GM12873 (cell line): ENCODE measurements around the gene ARHGDIG.

ENCODE experiments used
- TF ChIP-seq, protein P1 (sequence below): IDR thresholded peaks from 2 replicates; pipeline ENCODE4 v1.5.1; 2012; ENCODE audit warnings: low read depth, mild to moderate bottlenecking, moderate library complexity, low read length, control low read depth; ENCODE audit not compliant: insufficient read depth; ENCODE audit errors: missing control alignments

ARHGDIG gene

DNA sequence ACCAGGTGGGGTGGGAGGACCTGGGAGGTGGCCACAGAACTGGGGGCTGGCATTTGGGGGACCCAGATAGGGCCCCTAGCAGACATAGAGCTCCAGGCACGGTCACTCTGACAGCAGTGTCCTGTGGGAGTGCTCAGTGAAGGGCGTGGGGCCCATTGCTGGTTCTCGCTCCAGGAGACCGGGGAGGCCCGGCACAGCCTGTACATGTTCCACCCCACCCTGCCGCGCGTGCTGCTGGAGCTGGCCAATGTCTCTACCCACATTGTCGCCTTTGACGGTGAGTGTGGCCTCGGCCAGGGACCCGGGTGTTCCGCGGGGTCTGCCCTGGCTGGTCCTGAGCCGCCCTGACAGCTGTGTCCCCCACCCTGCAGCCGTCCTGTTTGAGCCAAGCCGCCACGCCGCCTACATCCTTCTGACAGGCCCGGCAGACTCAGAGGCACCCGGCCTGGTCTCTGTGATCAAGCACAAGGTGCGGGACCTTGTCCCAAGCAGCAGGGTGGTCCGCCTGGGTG is 15.9 kb upstream of the ARHGDIG start:
- TF ChIP-seq, protein P1, sequence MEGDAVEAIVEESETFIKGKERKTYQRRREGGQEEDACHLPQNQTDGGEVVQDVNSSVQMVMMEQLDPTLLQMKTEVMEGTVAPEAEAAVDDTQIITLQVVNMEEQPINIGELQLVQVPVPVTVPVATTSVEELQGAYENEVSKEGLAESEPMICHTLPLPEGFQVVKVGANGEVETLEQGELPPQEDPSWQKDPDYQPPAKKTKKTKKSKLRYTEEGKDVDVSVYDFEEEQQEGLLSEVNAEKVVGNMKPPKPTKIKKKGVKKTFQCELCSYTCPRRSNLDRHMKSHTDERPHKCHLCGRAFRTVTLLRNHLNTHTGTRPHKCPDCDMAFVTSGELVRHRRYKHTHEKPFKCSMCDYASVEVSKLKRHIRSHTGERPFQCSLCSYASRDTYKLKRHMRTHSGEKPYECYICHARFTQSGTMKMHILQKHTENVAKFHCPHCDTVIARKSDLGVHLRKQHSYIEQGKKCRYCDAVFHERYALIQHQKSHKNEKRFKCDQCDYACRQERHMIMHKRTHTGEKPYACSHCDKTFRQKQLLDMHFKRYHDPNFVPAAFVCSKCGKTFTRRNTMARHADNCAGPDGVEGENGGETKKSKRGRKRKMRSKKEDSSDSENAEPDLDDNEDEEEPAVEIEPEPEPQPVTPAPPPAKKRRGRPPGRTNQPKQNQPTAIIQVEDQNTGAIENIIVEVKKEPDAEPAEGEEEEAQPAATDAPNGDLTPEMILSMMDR = no peak

DNA sequence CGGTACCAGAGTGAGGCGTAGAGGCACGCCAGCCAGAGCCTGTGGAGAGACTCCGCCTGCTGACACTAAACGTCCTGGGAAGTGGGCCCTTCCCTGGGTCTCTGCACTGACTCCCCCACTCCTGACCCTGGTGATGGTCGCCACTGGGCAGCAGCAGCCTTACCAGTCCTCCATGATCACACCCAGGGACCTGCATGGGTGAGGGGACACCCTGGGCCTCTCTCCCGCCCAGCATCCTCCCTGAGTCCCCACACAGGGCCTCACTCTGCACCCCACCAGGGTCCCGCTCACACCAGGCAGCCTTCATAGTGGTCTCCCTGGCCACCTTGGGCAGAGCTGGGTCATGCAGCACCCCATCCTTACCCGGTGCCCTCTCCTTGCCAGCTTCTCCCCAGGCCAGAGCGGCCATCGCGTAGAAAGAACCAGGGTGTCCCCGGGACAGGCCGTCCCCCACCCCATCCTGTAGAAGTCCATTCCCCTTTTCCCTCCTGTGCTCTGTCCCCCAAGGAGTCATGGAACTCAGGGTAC is 15.3 kb upstream of the ARHGDIG start:
- TF ChIP-seq, protein P1 = no peak

DNA sequence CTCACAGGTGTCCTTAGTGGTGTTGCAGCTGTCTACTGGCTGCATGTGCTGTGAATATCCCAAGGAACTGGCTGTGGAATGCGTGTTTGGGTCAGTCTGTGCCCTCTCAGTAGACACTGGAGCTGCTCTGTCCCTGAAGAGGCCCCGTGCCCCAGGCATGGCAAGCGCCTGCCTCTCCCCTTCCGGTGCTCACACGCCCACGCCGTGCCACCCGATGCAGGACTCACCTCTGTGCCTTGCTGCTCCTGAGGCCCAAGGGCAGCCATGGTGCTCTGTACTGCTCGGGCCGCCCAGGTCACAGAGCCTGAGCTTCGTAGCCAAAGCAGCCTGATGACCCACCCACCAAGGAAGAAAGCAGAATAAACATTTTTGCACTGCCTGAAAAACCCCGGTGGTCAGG is 14.7 kb upstream of the ARHGDIG start:
- TF ChIP-seq, protein P1 = no peak

DNA sequence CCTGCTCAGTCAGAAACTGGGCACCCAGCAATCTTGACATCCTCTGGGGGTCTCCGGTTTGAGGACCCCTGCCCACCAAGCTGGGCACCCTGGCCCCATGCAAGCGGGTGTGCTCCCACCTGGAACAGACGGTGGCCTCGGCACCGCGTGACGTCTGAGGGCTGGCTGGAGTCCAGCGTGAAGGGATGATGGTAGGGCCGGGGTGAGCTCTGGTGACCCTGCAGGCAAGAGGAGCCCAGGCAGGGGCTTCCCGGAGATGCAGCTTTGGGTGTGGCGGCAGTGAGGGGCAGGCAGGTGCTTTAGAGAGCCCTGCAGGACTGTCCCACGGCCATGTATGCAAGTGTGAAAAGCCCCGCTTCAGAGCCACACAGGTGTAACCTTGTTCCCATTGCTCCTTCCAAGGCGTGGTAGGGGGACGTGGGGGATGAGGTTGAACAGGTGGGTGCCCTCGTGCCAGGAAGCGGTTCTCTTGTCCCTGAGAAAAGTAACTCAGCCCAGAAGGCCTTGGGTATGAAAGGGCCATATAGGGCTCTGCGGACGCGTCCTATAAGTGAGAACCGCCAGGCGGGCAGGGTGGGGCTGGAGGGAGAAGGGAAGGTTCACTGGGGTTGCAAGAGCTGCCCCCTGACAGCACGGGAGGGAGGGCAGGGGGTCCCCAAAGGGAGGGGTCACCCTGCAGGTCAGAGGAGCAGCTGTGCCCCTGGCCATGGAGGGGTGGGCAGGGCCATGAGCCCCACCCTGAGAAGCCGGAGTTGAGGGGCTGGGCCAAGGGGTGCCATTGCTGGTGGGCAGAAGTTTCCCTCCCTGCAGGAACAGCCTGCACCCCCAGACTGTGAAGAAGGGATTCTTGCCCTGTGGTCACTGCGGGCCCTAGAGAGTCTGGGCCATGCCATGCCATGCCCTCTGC is 13.9 kb upstream of the ARHGDIG start:
- TF ChIP-seq, protein P1 = no peak

DNA sequence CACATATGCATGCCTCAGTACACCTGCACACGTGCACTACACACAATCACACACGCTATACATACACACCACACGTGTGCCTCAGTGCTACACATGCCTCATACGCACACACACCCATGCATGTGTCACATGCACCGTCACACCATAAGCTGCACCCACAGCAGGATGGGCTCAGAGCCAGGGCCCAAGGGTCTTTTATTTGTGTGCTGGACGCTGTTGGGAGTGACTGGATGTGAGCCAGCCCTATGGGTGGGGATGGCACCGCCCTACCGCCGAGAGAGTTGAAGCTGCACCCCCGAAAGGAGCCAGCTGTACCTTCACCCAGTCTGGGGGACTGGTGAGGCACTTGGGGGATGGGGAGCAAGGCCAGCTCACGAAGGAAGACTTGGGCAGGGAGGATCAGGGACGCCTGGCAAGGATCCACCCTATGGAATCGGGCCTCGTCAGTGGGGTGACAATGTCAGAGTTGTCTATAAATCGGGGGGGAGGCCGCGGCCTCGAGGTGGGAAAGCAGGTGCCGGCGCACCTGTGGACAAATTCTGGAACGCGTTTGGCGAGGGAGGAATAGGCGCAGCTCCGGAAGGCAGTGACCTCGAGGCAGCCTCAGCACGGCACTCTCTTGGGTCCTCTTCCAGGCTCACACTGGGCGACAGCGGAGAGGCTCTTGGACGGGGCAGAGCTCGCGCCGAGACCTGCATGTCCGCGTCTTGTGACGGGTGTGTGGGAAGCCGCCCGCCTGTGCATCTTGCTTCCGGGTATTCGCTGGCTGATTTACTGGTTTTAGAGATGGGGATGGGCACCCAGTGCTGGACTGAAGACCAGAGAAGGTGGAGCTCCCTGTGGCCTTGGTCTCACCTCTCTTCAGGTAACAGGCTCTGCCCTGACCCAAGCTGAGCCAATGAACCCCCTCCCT is 12.0 kb upstream of the ARHGDIG start:
- TF ChIP-seq, protein P1 = no peak

DNA sequence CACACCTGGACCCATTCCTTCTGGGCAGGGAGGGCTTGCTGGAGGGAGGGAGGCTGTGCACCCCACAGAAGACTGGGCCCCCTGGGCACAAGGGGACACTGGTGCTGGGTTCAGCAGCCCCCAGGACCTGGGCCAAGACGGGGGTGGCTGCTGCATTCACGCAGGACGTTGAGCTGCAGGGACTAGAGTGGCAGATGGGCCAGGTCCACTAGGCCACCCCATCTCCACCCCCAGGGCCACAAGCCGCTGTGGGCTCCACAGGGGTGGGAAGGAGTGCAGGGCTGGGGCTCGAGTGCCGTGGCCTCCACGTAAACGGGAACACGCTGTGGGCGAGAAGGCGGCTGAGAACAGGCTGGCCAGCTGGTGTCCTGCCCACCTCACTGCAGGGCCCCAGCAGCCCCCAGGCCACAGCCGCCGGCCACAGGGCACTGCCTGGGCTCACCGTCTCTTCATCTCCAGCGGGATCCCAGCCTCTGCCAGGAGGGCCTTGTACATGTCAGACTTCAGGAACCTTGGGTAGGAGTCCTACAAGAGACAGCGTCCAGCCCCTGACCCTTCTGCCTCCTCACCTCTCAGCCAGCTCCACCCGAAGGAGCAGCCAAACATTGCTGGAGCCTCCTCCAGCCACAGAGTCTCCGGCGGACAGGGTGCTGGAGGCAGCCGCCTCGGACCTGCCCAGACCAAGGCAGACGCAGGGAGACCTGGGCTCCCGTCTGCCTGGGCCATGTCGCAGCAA is 11.2 kb upstream of the ARHGDIG start:
- TF ChIP-seq, protein P1 = no peak
